ENCODE data around the gene CCDC182. TPM values are rescaled to one million over a fixed set of nuclear protein-coding genes. Genes with fewer than 3 reads are reported as not detected.

Gene CCDC182
- total RNA-seq, 5 donors from 2014 or later (not counting 1 experiment from before 2014, with no cell fraction given) = not detected

- 92% methylated on average over 2 of the region's 7 CpGs for WGBS (ENCODE audit: insufficient coverage)
- Histone ChIP-seq H3K4me3 (ENCODE audit: control insufficient read depth in 1 of 2, extremely low read depth in 1 of 2, low read length in 1 of 2) (no peak overlapping the region), H3K4me1 (ENCODE audit: control insufficient read depth in 1 of 2, extremely low read depth in 1 of 2, insufficient read depth in 2 of 2, low read length in 2 of 2) (no peaks in the 10 kb centered on the region), H3K27ac (ENCODE audit: low read length) (no peak overlapping the region), H3K27me3 (replicated peaks in 1 of 2; ENCODE audit: control insufficient read depth in 2 of 2, extremely low read depth in 1 of 2, insufficient read depth in 2 of 2, low read length in 1 of 2) (peaks cover 0 to 22% of the 10 kb centered on the region in 2 experiments), H3K36me3 (ENCODE audit: control insufficient read depth in 2 of 2, extremely low read depth in 1 of 2, insufficient read depth in 1 of 2, low read length in 1 of 2) (no peaks in the 10 kb centered on the region), H3K9me3 (no peaks in the 10 kb centered on the region)
- POLR2A ChIA-PET = no interaction called here
- H3K4me3 Mint-ChIP-seq = no peak overlapping the region
- peaks cover 27 to 34% of the 10 kb centered on the region in 2 donors for H3K27me3 Mint-ChIP-seq
- H3K4me1 Mint-ChIP-seq = no peaks in the 10 kb centered on the region
- CTCF ChIA-PET = no interaction called here
- no peak for DNase-seq
- peaks cover 0 to 6% (median 4%) of the 10 kb centered on the region in 3 donors for H3K9me3 Mint-ChIP-seq
- H3K27ac Mint-ChIP-seq = no peak overlapping the region
- no peak for ATAC-seq (replicated peaks in 1 of 4)
- H3K36me3 Mint-ChIP-seq = no peaks in the 10 kb centered on the region
Observed at GRCh38 chr17:57713140-57713539, 32.0 kb downstream of the CCDC182 start.

DNA sequence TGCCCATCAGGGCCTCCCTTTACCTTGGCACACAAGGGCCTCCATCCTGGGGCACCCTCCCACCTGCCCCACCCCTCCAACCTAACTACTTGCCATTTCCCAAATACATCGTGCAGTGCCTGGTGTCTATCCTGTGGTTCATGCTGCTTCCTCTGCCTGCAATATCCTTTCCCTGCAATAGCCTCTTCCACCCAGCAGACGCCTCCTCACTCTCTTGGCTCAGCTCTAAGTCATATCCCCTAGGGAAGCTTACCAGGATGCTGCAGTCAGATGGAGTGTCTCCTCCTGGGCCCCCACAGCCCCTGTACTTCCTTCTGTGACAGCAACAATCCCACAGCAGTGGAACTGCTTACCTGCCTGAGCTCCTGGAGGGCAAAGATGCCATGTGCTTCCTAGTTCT lies 36.7 kb downstream of the CCDC182 start:
- Mint-ChIP-seq H3K27me3 (peaks cover 0 to 7% of the 10 kb centered on the region in 2 donors), H3K27ac (peak overlapping the region in 1 of 2 donors; percentile 56), H3K4me3 (no peak overlapping the region), H3K36me3 (peaks cover 4% of the 10 kb centered on the region), H3K4me1 (peaks cover 0 to 15% (median 11%) of the 10 kb centered on the region in 3 donors), H3K9me3 (peaks cover 0 to 6% (median 4%) of the 10 kb centered on the region in 3 donors)
- CTCF ChIA-PET = no interaction called here
- H3K27ac ChIP-seq (ENCODE audit: low read length) = no peak overlapping the region
- H3K27me3 ChIP-seq (replicated peaks in 1 of 2; ENCODE audit: control insufficient read depth in 2 of 2, extremely low read depth in 1 of 2, insufficient read depth in 2 of 2, low read length in 1 of 2) = peaks cover 0 to 6% of the 10 kb centered on the region in 2 experiments
- H3K4me3 ChIP-seq (ENCODE audit: control insufficient read depth in 1 of 2, extremely low read depth in 1 of 2, low read length in 1 of 2) = no peak overlapping the region
- WGBS (ENCODE audit: insufficient coverage) = 39% methylated on average over 2 of the region's 2 CpGs
- ATAC-seq (replicated peaks in 1 of 4) (no peak), DNase-seq (no peak)
- no peaks in the 10 kb centered on the region for H3K36me3 ChIP-seq (ENCODE audit: control insufficient read depth in 2 of 2, extremely low read depth in 1 of 2, insufficient read depth in 1 of 2, low read length in 1 of 2)
- no peaks in the 10 kb centered on the region for H3K9me3 ChIP-seq
- no peaks in the 10 kb centered on the region for H3K4me1 ChIP-seq (ENCODE audit: control insufficient read depth in 1 of 2, extremely low read depth in 1 of 2, insufficient read depth in 2 of 2, low read length in 2 of 2)
- POLR2A ChIA-PET = no interaction called here

DNA sequence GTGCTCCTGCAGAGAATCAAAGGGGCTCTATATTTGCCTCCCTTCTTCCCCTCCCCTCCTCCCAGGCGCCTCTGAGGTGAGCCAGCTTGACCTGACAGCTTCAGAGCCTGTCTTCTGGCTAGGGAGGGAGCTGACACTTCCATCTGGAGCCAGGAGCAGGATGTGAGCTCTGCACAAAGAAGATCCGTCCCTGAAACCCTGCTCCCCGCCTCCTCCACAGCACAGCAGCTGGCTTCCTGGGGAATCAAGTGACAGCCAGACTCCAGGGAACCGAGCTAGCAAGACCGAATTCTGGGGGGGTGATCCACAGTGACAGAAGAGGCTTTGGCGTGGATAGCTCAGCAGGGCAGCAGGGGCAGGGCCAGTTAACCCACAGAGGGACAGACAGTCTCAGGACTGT lies 37.2 kb downstream of the CCDC182 start:
- ChIA-PET CTCF (no interaction called here), POLR2A (no interaction called here)
- Histone ChIP-seq H3K27ac (ENCODE audit: low read length) (no peak overlapping the region), H3K36me3 (ENCODE audit: control insufficient read depth in 2 of 2, extremely low read depth in 1 of 2, insufficient read depth in 1 of 2, low read length in 1 of 2) (no peaks in the 10 kb centered on the region), H3K4me3 (ENCODE audit: control insufficient read depth in 1 of 2, extremely low read depth in 1 of 2, low read length in 1 of 2) (no peak overlapping the region), H3K4me1 (ENCODE audit: control insufficient read depth in 1 of 2, extremely low read depth in 1 of 2, insufficient read depth in 2 of 2, low read length in 2 of 2) (no peaks in the 10 kb centered on the region), H3K27me3 (replicated peaks in 1 of 2; ENCODE audit: control insufficient read depth in 2 of 2, extremely low read depth in 1 of 2, insufficient read depth in 2 of 2, low read length in 1 of 2) (peaks cover 0 to 3% of the 10 kb centered on the region in 2 experiments), H3K9me3 (no peaks in the 10 kb centered on the region)
- DNase-seq = no peak
- H3K9me3 Mint-ChIP-seq = peaks cover 0 to 6% (median 4%) of the 10 kb centered on the region in 3 donors
- H3K4me3 Mint-ChIP-seq = no peak overlapping the region
- WGBS (ENCODE audit: insufficient coverage) = 83% methylated on average over 6 of the region's 6 CpGs
- no peak overlapping the region for H3K27ac Mint-ChIP-seq
- no peak for ATAC-seq (replicated peaks in 1 of 4)
- H3K27me3 Mint-ChIP-seq = peaks cover 0 to 2% of the 10 kb centered on the region in 2 donors
- H3K4me1 Mint-ChIP-seq = peaks cover 0 to 15% (median 11%) of the 10 kb centered on the region in 3 donors
- peaks cover 4% of the 10 kb centered on the region for H3K36me3 Mint-ChIP-seq

- Histone ChIP-seq H3K27ac (ENCODE audit: low read length) (no peak overlapping the region), H3K27me3 (replicated peaks in 1 of 2; ENCODE audit: control insufficient read depth in 2 of 2, extremely low read depth in 1 of 2, insufficient read depth in 2 of 2, low read length in 1 of 2) (peaks cover 0 to 3% of the 10 kb centered on the region in 2 experiments), H3K4me3 (ENCODE audit: control insufficient read depth in 1 of 2, extremely low read depth in 1 of 2, low read length in 1 of 2) (no peak overlapping the region), H3K4me1 (ENCODE audit: control insufficient read depth in 1 of 2, extremely low read depth in 1 of 2, insufficient read depth in 2 of 2, low read length in 2 of 2) (no peaks in the 10 kb centered on the region), H3K36me3 (ENCODE audit: control insufficient read depth in 2 of 2, extremely low read depth in 1 of 2, insufficient read depth in 1 of 2, low read length in 1 of 2) (no peaks in the 10 kb centered on the region), H3K9me3 (no peaks in the 10 kb centered on the region)
- H3K36me3 Mint-ChIP-seq = peaks cover 4% of the 10 kb centered on the region
- ChIA-PET CTCF (no interaction called here), POLR2A (no interaction called here)
- peaks cover 0 to 6% (median 4%) of the 10 kb centered on the region in 3 donors for H3K9me3 Mint-ChIP-seq
- no peak for ATAC-seq (replicated peaks in 1 of 4)
- 82% methylated on average over 6 of the region's 9 CpGs for WGBS (ENCODE audit: insufficient coverage)
- no peak overlapping the region for H3K4me3 Mint-ChIP-seq
- peaks cover 0 to 2% of the 10 kb centered on the region in 2 donors for H3K27me3 Mint-ChIP-seq
- no peak overlapping the region for H3K27ac Mint-ChIP-seq
- DNase-seq = no peak
- peaks cover 0 to 15% (median 11%) of the 10 kb centered on the region in 3 donors for H3K4me1 Mint-ChIP-seq
Observed at GRCh38 chr17:57706761-57707160, 38.3 kb downstream of the CCDC182 start.

DNA sequence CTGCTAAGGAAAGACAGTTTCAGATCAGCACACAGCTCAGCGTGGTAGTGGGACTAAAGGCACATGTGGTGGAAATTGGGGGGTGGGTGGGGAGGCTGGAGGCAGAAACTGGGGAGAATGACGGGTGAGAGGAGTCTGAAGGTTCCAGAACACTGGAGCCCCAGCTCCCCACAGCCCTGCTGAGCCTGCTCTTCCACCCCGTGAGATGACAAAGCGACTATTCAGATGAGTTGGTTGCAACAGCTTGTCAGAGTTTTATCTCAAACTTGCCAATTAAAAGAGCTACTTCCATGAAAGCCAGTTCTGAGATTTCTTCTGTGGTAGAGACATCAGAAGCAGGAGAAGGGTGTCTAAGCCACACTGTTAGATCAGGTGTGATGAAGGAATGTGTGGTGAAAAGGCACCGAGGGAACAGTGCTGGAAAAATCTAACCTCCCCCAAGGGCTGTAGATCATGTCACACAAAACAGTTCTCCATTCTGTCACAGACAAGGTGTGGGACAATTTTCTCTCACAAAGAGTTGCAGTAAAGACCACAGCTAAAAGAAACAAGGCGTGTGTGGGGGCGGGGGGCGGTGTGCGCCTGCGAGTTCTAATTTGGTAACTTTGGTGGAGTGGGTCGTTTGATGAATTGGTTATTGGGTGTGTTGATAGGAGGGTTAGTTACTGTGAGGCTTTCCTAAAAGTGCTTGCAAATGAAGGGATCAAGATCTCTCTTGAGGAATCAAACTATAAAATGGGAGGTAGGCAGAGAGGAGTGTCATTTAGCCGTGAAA lies 39.0 kb downstream of the CCDC182 start:
- H3K4me1 Mint-ChIP-seq = peaks cover 0 to 15% (median 11%) of the 10 kb centered on the region in 3 donors
- ChIA-PET POLR2A (no interaction called here), CTCF (interaction anchor here (0.6 to 0.7 kb wide), 4 partner anchors 19 to 477 kb away, joined by 3 to 9 read pairs (median 4); no protein-coding TSS in a partner anchor)
- Histone ChIP-seq H3K4me3 (ENCODE audit: control insufficient read depth in 1 of 2, extremely low read depth in 1 of 2, low read length in 1 of 2) (no peak overlapping the region), H3K27me3 (replicated peaks in 1 of 2; ENCODE audit: control insufficient read depth in 2 of 2, extremely low read depth in 1 of 2, insufficient read depth in 2 of 2, low read length in 1 of 2) (no peaks in the 10 kb centered on the region), H3K9me3 (no peaks in the 10 kb centered on the region), H3K27ac (ENCODE audit: low read length) (no peak overlapping the region), H3K4me1 (ENCODE audit: control insufficient read depth in 1 of 2, extremely low read depth in 1 of 2, insufficient read depth in 2 of 2, low read length in 2 of 2) (no peaks in the 10 kb centered on the region), H3K36me3 (ENCODE audit: control insufficient read depth in 2 of 2, extremely low read depth in 1 of 2, insufficient read depth in 1 of 2, low read length in 1 of 2) (no peaks in the 10 kb centered on the region)
- H3K36me3 Mint-ChIP-seq = peaks cover 4% of the 10 kb centered on the region
- peaks cover 0 to 6% (median 4%) of the 10 kb centered on the region in 3 donors for H3K9me3 Mint-ChIP-seq
- H3K27ac Mint-ChIP-seq = no peak overlapping the region
- ATAC-seq (replicated peaks in 1 of 4) = no peak
- H3K4me3 Mint-ChIP-seq = no peak overlapping the region
- DNase-seq = no peak
- H3K27me3 Mint-ChIP-seq = no peaks in the 10 kb centered on the region
- 52% methylated on average over 8 of the region's 12 CpGs for WGBS (ENCODE audit: insufficient coverage)

DNA sequence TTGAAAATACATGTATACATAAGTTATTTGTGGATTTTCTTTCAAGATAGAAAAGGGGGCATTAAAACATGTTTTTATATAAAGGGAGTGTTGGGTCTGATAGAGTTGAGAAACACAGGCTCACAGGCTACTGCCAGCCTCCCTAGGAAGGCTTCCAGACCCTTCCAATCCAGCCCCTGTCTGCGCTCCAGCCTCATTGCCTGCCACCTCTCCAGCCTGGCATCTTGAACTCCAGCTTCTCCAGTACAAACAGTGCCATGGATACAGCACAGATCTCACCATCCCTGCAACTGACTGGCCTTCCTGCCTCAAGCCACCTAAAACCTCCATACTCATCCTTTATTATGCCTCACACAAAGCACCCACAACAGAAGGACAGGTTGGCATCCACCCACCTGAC lies 40.7 kb downstream of the CCDC182 start:
- CTCF ChIA-PET = no interaction called here
- 100% methylated on average over 1 of the region's 1 CpG for WGBS (ENCODE audit: insufficient coverage)

More for the DNA sequence above, 40.7 kb downstream of the CCDC182 start:
- ATAC-seq (replicated peaks in 1 of 4) = no peak
- H3K27ac ChIP-seq (ENCODE audit: low read length) = no peak overlapping the region
- Mint-ChIP-seq H3K4me1 (peaks cover 1 to 15% (median 11%) of the 10 kb centered on the region in 3 donors), H3K4me3 (no peak overlapping the region), H3K9me3 (no peaks in the 10 kb centered on the region), H3K27me3 (no peaks in the 10 kb centered on the region), H3K27ac (no peak overlapping the region), H3K36me3 (peaks cover 4% of the 10 kb centered on the region)
- H3K36me3 ChIP-seq (ENCODE audit: control insufficient read depth in 2 of 2, extremely low read depth in 1 of 2, insufficient read depth in 1 of 2, low read length in 1 of 2) = no peaks in the 10 kb centered on the region
- no peaks in the 10 kb centered on the region for H3K9me3 ChIP-seq
- no peak for DNase-seq
- no peaks in the 10 kb centered on the region for H3K4me1 ChIP-seq (ENCODE audit: control insufficient read depth in 1 of 2, extremely low read depth in 1 of 2, insufficient read depth in 2 of 2, low read length in 2 of 2)
- no peak overlapping the region for H3K4me3 ChIP-seq (ENCODE audit: control insufficient read depth in 1 of 2, extremely low read depth in 1 of 2, low read length in 1 of 2)
- H3K27me3 ChIP-seq (replicated peaks in 1 of 2; ENCODE audit: control insufficient read depth in 2 of 2, extremely low read depth in 1 of 2, insufficient read depth in 2 of 2, low read length in 1 of 2) = no peaks in the 10 kb centered on the region
- POLR2A ChIA-PET = no interaction called here

Measured in T-cell (primary cell).